Adrenal gland (tissue), 5 donors: ENCODE measurements around the gene MACF1.

ENCODE experiments used
- CTCF ChIP-seq, 6 experiments: fragments of 450-650 bp in 4 of 6; fragments of 200-600 bp in 2 of 6; sonication (generic) in 1 of 6; IDR thresholded peaks; 1 replicate in 5 of 6; 2 replicates in 1 of 6; pipeline versions ENCODE4 v1.5.1 to v1.8.0; 2016 to 2021; ENCODE audit warnings: antibody characterized with exemption in 6 of 6, mild to moderate bottlenecking in 2 of 6, moderate library complexity in 1 of 6
- POLR2A ChIP-seq, 2 donors: fragments of 450-650 bp; IDR thresholded peaks; one replicate each; pipeline ENCODE4 v1.6.1; 2017; ENCODE audit warnings: antibody characterized with exemption in 2 of 2, mild to moderate bottlenecking in 2 of 2, moderate library complexity in 1 of 2
- donor health status: DM: no; HTN: no; CAD: no.

GRCh38 chr1:39508857-39509305 lies 304.4 kb downstream of the MACF1 start:
- TF ChIP-seq POLR2A (IDR thresholded peaks at IDR 0.05) (no peak), CTCF (IDR thresholded peaks at IDR 0.05) (no peak)
